Thyroid gland (tissue), 4 donors: ENCODE data around the gene STAG2. TPM values are rescaled to one million over a fixed set of nuclear protein-coding genes. Genes with fewer than 3 reads are reported as not detected.
"Not testable (repeated sequence)": the region's sequence is repeated elsewhere in the genome, so short reads cannot be mapped to it uniquely, and the experiment has no call there.

ENCODE experiments used
- DNase-seq, 2 donors: peaks; one replicate each; pipeline ENCODE4 v3.0.0-alpha.2; 2019
- H3K27ac ChIP-seq, 3 donors: fragments of 200-600 bp; sonication (generic); 1 replicate in 2 of 3; 2 replicates in 1 of 3; pipeline ENCODE4 v1.5.1; 2016 to 2019; ENCODE audit warnings: mild to moderate bottlenecking in 1 of 3, moderate library complexity in 1 of 3
- H3K27me3 ChIP-seq: fragments of 200-600 bp; sonication (generic); one replicate; pipeline ENCODE4 v1.5.1; 2019
- H3K36me3 ChIP-seq, 2 donors: fragments of 200-600 bp; sonication (generic); one replicate each; pipeline ENCODE4 v1.5.1; 2016 to 2019
- H3K4me1 ChIP-seq, 2 donors: fragments of 200-600 bp; sonication (generic); one replicate each; pipeline ENCODE4 v1.5.1; 2017 to 2019
- H3K4me3 ChIP-seq, 3 donors: fragments of 200-600 bp; sonication (generic); replicated peaks in 1 of 3; 1 replicate in 2 of 3; 2 replicates in 1 of 3; pipeline ENCODE4 v1.5.1; 2016; ENCODE audit warnings: mild to moderate bottlenecking in 1 of 3
- H3K9me3 ChIP-seq: fragments of 200-600 bp; sonication (generic); one replicate; pipeline ENCODE4 v1.5.1; 2017
- POLR2A ChIP-seq, 2 donors: fragments of 450-650 bp; IDR thresholded peaks; one replicate each; pipeline ENCODE4 v1.6.1; 2017; ENCODE audit warnings: antibody characterized with exemption in 2 of 2, mild to moderate bottlenecking in 2 of 2, moderate library complexity in 1 of 2
- WGBS, 2 donors: methylation state at CpG; one replicate each; pipeline ENCODE4 v1.1.5; 2017; 5-methylcytosine and 5-hydroxymethylcytosine counted together
- intact Hi-C: fragments of 100-400 bp; cut with DNase I; formaldehyde crosslinking; loops from one replicate; pipeline ENCODE4 v1.15.1; 2023
- total RNA-seq, 4 donors: library from RNA; depleted of rRNA; stranded (reverse); fragments of >200 nt; gene quantifications; one replicate each; pipeline ENCODE4 v1.2.3, GENCODE V29; 2016
- TF ChIP-seq, protein P1 (sequence below), 6 experiments: fragments of 200-600 bp in 3 of 6; fragments of 450-650 bp in 3 of 6; sonication (generic) in 3 of 6; IDR thresholded peaks; one replicate each; pipeline ENCODE4 v1.5.1; 2016 to 2019; ENCODE audit warnings: antibody characterized with exemption in 6 of 6, mild to moderate bottlenecking in 2 of 6, inconsistent platforms in 1 of 6, moderate library complexity in 1 of 6

STAG2 gene
- total RNA-seq, 4 donors from 2014 or later, result 88.0 to 108 (median 104) TPM

- intact Hi-C loops, result no loop called here
- Histone ChIP-seq H3K9me3 (no peaks in the 10 kb centered on the region), H3K27ac (no peak overlapping the region), H3K4me3 (no peak overlapping the region), H3K4me1 (no peaks in the 10 kb centered on the region), H3K36me3 (no peaks in the 10 kb centered on the region), H3K27me3 (no peaks in the 10 kb centered on the region)
- no peak for DNase-seq
- 73 to 96% methylated on average over 2 of the region's 4 CpGs for WGBS, 2 donors
- TF ChIP-seq, protein P1, sequence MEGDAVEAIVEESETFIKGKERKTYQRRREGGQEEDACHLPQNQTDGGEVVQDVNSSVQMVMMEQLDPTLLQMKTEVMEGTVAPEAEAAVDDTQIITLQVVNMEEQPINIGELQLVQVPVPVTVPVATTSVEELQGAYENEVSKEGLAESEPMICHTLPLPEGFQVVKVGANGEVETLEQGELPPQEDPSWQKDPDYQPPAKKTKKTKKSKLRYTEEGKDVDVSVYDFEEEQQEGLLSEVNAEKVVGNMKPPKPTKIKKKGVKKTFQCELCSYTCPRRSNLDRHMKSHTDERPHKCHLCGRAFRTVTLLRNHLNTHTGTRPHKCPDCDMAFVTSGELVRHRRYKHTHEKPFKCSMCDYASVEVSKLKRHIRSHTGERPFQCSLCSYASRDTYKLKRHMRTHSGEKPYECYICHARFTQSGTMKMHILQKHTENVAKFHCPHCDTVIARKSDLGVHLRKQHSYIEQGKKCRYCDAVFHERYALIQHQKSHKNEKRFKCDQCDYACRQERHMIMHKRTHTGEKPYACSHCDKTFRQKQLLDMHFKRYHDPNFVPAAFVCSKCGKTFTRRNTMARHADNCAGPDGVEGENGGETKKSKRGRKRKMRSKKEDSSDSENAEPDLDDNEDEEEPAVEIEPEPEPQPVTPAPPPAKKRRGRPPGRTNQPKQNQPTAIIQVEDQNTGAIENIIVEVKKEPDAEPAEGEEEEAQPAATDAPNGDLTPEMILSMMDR (IDR thresholded peaks at IDR 0.05), result no peak
- TF ChIP-seq POLR2A (IDR thresholded peaks at IDR 0.05), result no peak
Measured at GRCh38 chrX:124113621-124114600, 152.4 kb downstream of the STAG2 start.

DNA sequence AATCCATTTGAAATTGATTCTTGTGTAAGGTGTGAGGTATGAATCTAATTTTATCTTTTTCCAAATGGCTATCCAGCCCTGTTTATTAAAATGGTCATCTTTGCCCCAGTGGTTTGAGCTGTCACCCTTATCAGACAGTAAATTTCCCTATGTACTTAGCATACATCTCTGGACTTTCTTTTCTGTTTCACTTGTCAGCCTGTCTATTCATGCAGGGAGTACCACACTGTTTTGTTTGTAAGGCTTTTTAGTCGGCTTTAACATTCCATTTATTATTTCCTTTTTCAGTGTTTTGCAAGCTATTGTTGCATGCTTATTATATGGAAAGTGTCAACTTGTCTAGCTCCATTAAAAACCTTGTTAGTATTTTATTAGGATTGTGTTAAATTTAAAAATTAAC lies 155.8 kb downstream of the STAG2 start:
- Histone ChIP-seq H3K36me3 (no peaks in the 10 kb centered on the region), H3K27me3 (no peaks in the 10 kb centered on the region), H3K4me3 (no peak overlapping the region), H3K4me1 (no peaks in the 10 kb centered on the region), H3K9me3 (no peaks in the 10 kb centered on the region), H3K27ac (no peak overlapping the region)
- TF ChIP-seq, protein P1 (IDR thresholded peaks at IDR 0.05), result no peak
- TF ChIP-seq POLR2A (IDR thresholded peaks at IDR 0.05), result no peak
- 62 to 77% methylated on average over 1 of the region's 1 CpG for WGBS, 2 donors
- intact Hi-C loops, result no loop called here
- no peak for DNase-seq

GRCh38 chrX:124125471-124125870 lies 164.0 kb downstream of the STAG2 start:
- TF ChIP-seq POLR2A (IDR thresholded peaks at IDR 0.05), result no peak
- TF ChIP-seq, protein P1 (IDR thresholded peaks at IDR 0.05), result no peak
- no peak overlapping the region for H3K4me3 ChIP-seq

GRCh38 chrX:124127496-124127895 lies 166.0 kb downstream of the STAG2 start:
- H3K4me1 ChIP-seq, result no peaks in the 10 kb centered on the region
- no peak for TF ChIP-seq POLR2A (IDR thresholded peaks at IDR 0.05)
- TF ChIP-seq, protein P1 (IDR thresholded peaks at IDR 0.05), result no peak
- 95 to 100% methylated on average over 2 to 3 of the region's 7 CpGs for WGBS, 2 donors
- intact Hi-C loops, result no loop called here
- H3K4me3 ChIP-seq, result no peak overlapping the region
- H3K36me3 ChIP-seq, result no peaks in the 10 kb centered on the region
- H3K27me3 ChIP-seq, result no peaks in the 10 kb centered on the region
- no peak overlapping the region for H3K27ac ChIP-seq
- H3K9me3 ChIP-seq, result no peaks in the 10 kb centered on the region
- DNase-seq, result no peak

More at GRCh38 chrX:124125471-124125870, 164.0 kb downstream of the STAG2 start:
- Histone ChIP-seq H3K27me3 (no peaks in the 10 kb centered on the region), H3K9me3 (no peaks in the 10 kb centered on the region), H3K36me3 (no peaks in the 10 kb centered on the region), H3K27ac (no peak overlapping the region), H3K4me1 (no peaks in the 10 kb centered on the region)
- no peak for DNase-seq
- intact Hi-C loops, result no loop called here
- 70 to 75% methylated on average over 3 of the region's 3 CpGs for WGBS, 2 donors

- H3K36me3 ChIP-seq, H3K27me3 ChIP-seq, intact Hi-C loops, H3K9me3 ChIP-seq, H3K4me1 ChIP-seq, DNase-seq, H3K4me3 ChIP-seq, H3K27ac ChIP-seq: not testable (repeated sequence)
- 96 to 98% methylated on average over 5 of the region's 5 CpGs for WGBS, 2 donors
Measured at GRCh38 chrX:124132437-124132836, 170.9 kb downstream of the STAG2 start.
